ENCODE results near the gene CTNNA3. TPM values are rescaled to one million over a fixed set of nuclear protein-coding genes. Genes with fewer than 3 reads are reported as not detected.

Gene CTNNA3
- total and polyA plus RNA-seq, 4 experiments from 2014 or later = not detected

DNA sequence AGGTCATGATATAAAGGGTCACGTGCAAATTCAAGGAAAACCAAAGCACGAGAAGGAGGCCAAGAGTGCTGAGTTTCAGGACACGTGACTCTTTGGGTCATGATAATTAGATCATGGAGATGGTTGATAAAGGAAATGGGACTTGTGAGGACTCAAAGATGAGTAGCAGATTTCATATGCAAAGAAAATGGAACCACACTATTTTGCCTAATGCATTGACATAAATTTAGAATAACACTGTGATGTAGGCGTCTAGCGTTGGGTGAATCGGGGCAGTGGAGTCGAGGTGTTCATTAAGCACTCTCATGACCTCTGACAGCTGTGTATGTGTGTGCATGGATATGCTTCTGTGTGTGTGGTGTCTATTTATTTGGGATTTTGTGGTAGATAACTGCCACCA, 1795.7 kb downstream of the CTNNA3 start:
- H3K4me3 Mint-ChIP-seq = no peak overlapping the region
- Histone ChIP-seq H3K4me3 (ENCODE audit: low read length in 2 of 2) (no peak overlapping the region), H3K27me3 (ENCODE audit: insufficient read depth, low read length) (no peaks in the 10 kb centered on the region), H3K9me3 (ENCODE audit: control insufficient read depth in 1 of 2, low read length in 2 of 2) (no peaks in the 10 kb centered on the region), H3K27ac (ENCODE audit: low read depth, low read length) (no peak overlapping the region), H3K36me3 (ENCODE audit: insufficient read depth, low read length) (no peaks in the 10 kb centered on the region), H3K4me1 (ENCODE audit: insufficient read depth, low read length) (no peaks in the 10 kb centered on the region)
- no peaks in the 10 kb centered on the region for H3K27me3 Mint-ChIP-seq
- CTCF ChIA-PET (ENCODE audit: partially characterized antibody) = no interaction called here
- POLR2A ChIA-PET (ENCODE audit: partially characterized antibody) = no interaction called here
- no peak for DNase-seq
- no peaks in the 10 kb centered on the region for H3K4me1 Mint-ChIP-seq
- no peak overlapping the region for H3K27ac Mint-ChIP-seq
- H3K9me3 Mint-ChIP-seq = peaks cover 0 to 11% (median 3%) of the 10 kb centered on the region in 8 donors
- no peaks in the 10 kb centered on the region for H3K36me3 Mint-ChIP-seq
- intact Hi-C loops (cut with micrococcal nuclease) = no loop called here

DNA sequence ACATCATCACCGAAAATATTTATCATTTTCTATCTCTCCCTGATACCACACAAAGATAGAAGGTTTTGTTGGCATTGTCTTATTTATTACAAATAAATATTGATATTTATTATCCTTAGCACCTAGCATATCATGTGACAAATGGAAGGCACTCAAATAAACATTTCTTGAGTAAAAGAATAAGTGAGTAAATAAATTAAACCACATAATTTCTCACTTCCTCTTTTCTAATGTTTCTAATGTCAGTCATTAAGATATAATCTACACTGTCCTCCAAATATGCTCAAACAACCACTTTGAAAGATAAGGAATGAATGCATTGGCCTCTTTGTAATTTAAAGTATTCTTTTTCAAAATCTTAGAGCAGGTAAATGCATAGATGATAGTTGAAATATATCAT, 1797.9 kb downstream of the CTNNA3 start:
- Mint-ChIP-seq H3K9me3 (peaks cover 0 to 11% (median 3%) of the 10 kb centered on the region in 8 donors), H3K4me3 (no peak overlapping the region), H3K27me3 (no peaks in the 10 kb centered on the region), H3K4me1 (no peaks in the 10 kb centered on the region), H3K36me3 (no peaks in the 10 kb centered on the region), H3K27ac (no peak overlapping the region)
- POLR2A ChIA-PET (ENCODE audit: partially characterized antibody) = no interaction called here
- Histone ChIP-seq H3K36me3 (ENCODE audit: insufficient read depth, low read length) (no peaks in the 10 kb centered on the region), H3K4me3 (ENCODE audit: low read length in 2 of 2) (no peak overlapping the region), H3K27ac (ENCODE audit: low read depth, low read length) (no peak overlapping the region), H3K9me3 (ENCODE audit: control insufficient read depth in 1 of 2, low read length in 2 of 2) (no peaks in the 10 kb centered on the region), H3K4me1 (ENCODE audit: insufficient read depth, low read length) (no peaks in the 10 kb centered on the region), H3K27me3 (ENCODE audit: insufficient read depth, low read length) (no peaks in the 10 kb centered on the region)
- DNase-seq = no peak
- CTCF ChIA-PET (ENCODE audit: partially characterized antibody) = no interaction called here
- intact Hi-C loops (cut with micrococcal nuclease) = no loop called here

DNA sequence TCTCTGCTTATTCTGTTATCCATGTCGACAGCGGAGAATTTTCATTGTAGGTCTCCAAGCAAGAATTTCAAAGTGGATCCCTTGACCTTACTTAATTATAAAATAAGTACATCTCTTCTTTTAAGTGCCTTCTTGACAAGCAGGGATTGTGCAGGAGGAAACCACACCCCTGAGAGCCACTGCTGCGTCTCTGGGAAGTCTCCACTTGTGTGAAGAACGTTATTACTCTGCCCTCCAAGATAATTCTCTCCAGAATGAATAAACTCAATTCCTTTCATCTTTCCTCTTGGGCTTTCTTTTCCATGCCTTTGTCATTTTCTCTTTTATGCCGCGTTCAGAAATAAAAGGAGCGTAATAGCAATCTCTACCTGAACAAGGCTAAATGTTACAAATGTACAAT, 1801.0 kb downstream of the CTNNA3 start:
- Mint-ChIP-seq H3K36me3 (no peaks in the 10 kb centered on the region), H3K9me3 (peaks cover 0 to 11% (median 2%) of the 10 kb centered on the region in 8 donors), H3K4me3 (peak overlapping the region in 1 of 8 donors; percentile 54), H3K27ac (no peak overlapping the region), H3K27me3 (no peaks in the 10 kb centered on the region), H3K4me1 (no peaks in the 10 kb centered on the region)
- no peaks in the 10 kb centered on the region for H3K36me3 ChIP-seq (ENCODE audit: insufficient read depth, low read length)
- intact Hi-C loops (cut with micrococcal nuclease) = no loop called here
- H3K9me3 ChIP-seq (ENCODE audit: control insufficient read depth in 1 of 2, low read length in 2 of 2) = no peaks in the 10 kb centered on the region
- no peak for DNase-seq
- H3K27me3 ChIP-seq (ENCODE audit: insufficient read depth, low read length) = no peaks in the 10 kb centered on the region
- H3K27ac ChIP-seq (ENCODE audit: low read depth, low read length) = no peak overlapping the region
- POLR2A ChIA-PET (ENCODE audit: partially characterized antibody) = no interaction called here
- no peaks in the 10 kb centered on the region for H3K4me1 ChIP-seq (ENCODE audit: insufficient read depth, low read length)
- CTCF ChIA-PET (ENCODE audit: partially characterized antibody) = no interaction called here
- no peak overlapping the region for H3K4me3 ChIP-seq (ENCODE audit: low read length in 2 of 2)

DNA sequence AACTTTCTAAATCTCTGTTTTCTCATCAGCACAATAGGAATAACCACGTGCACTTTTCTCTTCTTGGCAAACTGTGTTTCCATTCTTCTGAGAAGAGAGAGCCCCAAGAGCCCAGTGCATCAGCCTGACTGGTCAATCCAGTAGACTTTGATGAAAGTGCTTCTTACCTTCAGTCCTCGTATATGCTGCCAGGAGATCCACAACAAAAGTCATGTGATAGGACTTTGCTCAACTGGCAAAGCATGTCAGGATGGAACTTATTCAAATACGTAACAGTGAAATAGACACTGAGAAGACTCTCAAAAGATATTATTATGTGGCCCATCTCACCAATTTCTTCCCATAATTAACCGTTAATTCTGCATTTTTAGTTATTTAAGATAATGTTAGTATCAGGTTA, 1801.6 kb downstream of the CTNNA3 start:
- intact Hi-C loops (cut with micrococcal nuclease) = no loop called here
- no peaks in the 10 kb centered on the region for H3K9me3 ChIP-seq (ENCODE audit: control insufficient read depth in 1 of 2, low read length in 2 of 2)
- Mint-ChIP-seq H3K36me3 (no peaks in the 10 kb centered on the region), H3K9me3 (peaks cover 0 to 8% (median 1%) of the 10 kb centered on the region in 8 donors), H3K4me1 (no peaks in the 10 kb centered on the region), H3K4me3 (no peak overlapping the region), H3K27ac (no peak overlapping the region), H3K27me3 (no peaks in the 10 kb centered on the region)
- H3K27ac ChIP-seq (ENCODE audit: low read depth, low read length) = no peak overlapping the region
- no peaks in the 10 kb centered on the region for H3K36me3 ChIP-seq (ENCODE audit: insufficient read depth, low read length)
- H3K4me1 ChIP-seq (ENCODE audit: insufficient read depth, low read length) = no peaks in the 10 kb centered on the region
- DNase-seq = no peak
- ChIA-PET POLR2A (ENCODE audit: partially characterized antibody) (no interaction called here), CTCF (ENCODE audit: partially characterized antibody) (no interaction called here)
- no peaks in the 10 kb centered on the region for H3K27me3 ChIP-seq (ENCODE audit: insufficient read depth, low read length)
- no peak overlapping the region for H3K4me3 ChIP-seq (ENCODE audit: low read length in 2 of 2)

DNA sequence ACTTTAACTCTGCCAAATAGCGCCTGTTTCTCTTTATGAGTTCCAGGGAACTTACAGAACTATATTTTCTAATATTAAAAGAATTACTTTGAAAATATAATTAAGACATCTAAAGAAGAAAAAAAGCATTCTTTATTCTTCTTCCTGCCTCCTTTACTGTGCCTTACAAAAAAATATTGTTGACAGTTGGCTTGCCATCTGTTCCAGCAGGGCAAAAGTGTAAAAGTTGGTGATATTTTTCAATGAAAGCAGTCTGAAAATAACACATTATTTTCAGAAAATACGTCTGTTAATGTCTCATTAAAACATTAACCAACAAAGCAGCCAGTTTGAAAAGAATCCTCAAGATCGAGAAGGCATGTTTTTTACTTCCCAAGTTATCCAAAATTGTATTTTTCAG, 1802.3 kb downstream of the CTNNA3 start:
- no peaks in the 10 kb centered on the region for H3K27me3 ChIP-seq (ENCODE audit: insufficient read depth, low read length)
- intact Hi-C loops (cut with micrococcal nuclease) = no loop called here
- H3K4me3 ChIP-seq (ENCODE audit: low read length in 2 of 2) = no peak overlapping the region
- Mint-ChIP-seq H3K27me3 (no peaks in the 10 kb centered on the region), H3K4me1 (no peaks in the 10 kb centered on the region), H3K9me3 (peaks cover 0 to 8% (median 2%) of the 10 kb centered on the region in 8 donors), H3K36me3 (no peaks in the 10 kb centered on the region), H3K4me3 (no peak overlapping the region), H3K27ac (no peak overlapping the region)
- no peak overlapping the region for H3K27ac ChIP-seq (ENCODE audit: low read depth, low read length)
- H3K4me1 ChIP-seq (ENCODE audit: insufficient read depth, low read length) = no peaks in the 10 kb centered on the region
- H3K9me3 ChIP-seq (ENCODE audit: control insufficient read depth in 1 of 2, low read length in 2 of 2) = no peaks in the 10 kb centered on the region
- CTCF ChIA-PET (ENCODE audit: partially characterized antibody) = no interaction called here
- H3K36me3 ChIP-seq (ENCODE audit: insufficient read depth, low read length) = no peaks in the 10 kb centered on the region
- POLR2A ChIA-PET (ENCODE audit: partially characterized antibody) = no interaction called here
- DNase-seq = no peak

DNA sequence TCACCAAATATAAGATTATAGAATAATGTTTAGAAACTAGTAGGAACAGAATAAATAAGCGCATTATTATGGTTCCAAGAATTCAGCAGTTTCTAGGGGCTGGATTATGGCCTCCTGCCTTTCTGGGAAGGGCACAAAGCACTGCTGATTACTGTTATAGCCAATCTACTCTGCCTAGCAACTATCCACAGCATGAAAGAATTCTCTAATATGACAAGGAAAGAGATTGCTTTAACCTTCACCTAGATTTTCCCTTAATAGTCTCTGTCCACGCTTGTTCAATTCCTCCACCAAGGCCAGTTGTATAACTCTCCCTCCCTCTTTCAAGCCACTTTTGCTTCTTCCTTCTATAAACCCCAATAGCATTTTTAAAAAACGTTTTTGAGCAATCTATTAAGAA, 1803.7 kb downstream of the CTNNA3 start:
- no peak overlapping the region for H3K4me3 Mint-ChIP-seq
- DNase-seq = no peak
- peaks cover 0 to 6% (median 1%) of the 10 kb centered on the region in 8 donors for H3K9me3 Mint-ChIP-seq
- Histone ChIP-seq H3K4me3 (ENCODE audit: low read length in 2 of 2) (no peak overlapping the region), H3K4me1 (ENCODE audit: insufficient read depth, low read length) (no peaks in the 10 kb centered on the region), H3K9me3 (ENCODE audit: control insufficient read depth in 1 of 2, low read length in 2 of 2) (no peaks in the 10 kb centered on the region), H3K27ac (ENCODE audit: low read depth, low read length) (no peak overlapping the region), H3K27me3 (ENCODE audit: insufficient read depth, low read length) (no peaks in the 10 kb centered on the region), H3K36me3 (ENCODE audit: insufficient read depth, low read length) (no peaks in the 10 kb centered on the region)
- no peaks in the 10 kb centered on the region for H3K27me3 Mint-ChIP-seq
- ChIA-PET POLR2A (ENCODE audit: partially characterized antibody) (no interaction called here), CTCF (ENCODE audit: partially characterized antibody) (no interaction called here)
- intact Hi-C loops (cut with micrococcal nuclease) = no loop called here
- H3K36me3 Mint-ChIP-seq = no peaks in the 10 kb centered on the region
- no peak overlapping the region for H3K27ac Mint-ChIP-seq
- H3K4me1 Mint-ChIP-seq = no peaks in the 10 kb centered on the region

DNA sequence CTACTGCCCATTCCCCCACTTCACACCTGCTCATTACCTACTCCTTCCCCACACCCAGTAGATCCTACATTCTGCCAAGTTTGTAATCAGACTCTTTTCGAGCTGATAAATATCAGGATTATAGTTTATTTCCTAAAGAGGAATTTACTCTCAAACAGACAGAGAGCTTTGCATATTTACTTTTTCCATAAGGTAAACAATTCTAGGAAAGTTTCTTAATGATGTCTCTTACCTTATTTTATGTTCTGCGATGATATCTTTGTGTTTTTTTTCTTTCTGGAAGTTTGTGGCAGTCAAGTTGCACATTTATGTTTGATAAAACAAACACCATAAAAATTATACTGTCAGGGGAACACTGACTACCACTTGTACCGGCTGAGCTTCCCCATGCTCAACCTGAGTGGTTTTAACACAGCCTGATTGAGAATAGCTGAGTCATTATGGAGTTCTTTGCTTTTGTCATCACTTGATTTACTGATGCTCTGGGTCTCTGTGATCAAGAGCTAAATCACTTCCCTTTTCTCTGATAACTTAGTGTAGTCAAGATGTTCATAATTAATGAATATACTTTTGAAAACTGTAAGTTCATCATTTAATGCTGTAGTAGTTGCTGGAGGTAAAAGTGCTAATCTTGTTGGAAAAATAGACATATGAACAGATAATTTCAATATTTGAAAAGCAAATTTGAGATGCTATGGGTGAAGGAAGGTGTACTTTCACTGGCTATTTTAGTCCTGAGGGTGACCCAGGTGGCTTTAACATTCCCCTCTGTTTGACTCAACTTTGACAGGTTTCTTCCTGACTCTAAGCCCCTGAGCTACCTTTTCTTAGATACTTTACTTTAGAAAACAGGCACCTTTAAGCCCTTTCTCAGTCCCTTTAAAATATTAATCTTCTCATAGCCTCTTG, 1804.7 kb downstream of the CTNNA3 start:
- Histone ChIP-seq H3K36me3 (ENCODE audit: insufficient read depth, low read length) (no peaks in the 10 kb centered on the region), H3K27me3 (ENCODE audit: insufficient read depth, low read length) (no peaks in the 10 kb centered on the region), H3K4me1 (ENCODE audit: insufficient read depth, low read length) (no peaks in the 10 kb centered on the region), H3K27ac (ENCODE audit: low read depth, low read length) (no peak overlapping the region), H3K9me3 (ENCODE audit: control insufficient read depth in 1 of 2, low read length in 2 of 2) (no peaks in the 10 kb centered on the region), H3K4me3 (ENCODE audit: low read length in 2 of 2) (no peak overlapping the region)
- Mint-ChIP-seq H3K4me1 (no peaks in the 10 kb centered on the region), H3K4me3 (no peak overlapping the region), H3K36me3 (no peaks in the 10 kb centered on the region), H3K27me3 (no peaks in the 10 kb centered on the region), H3K27ac (no peak overlapping the region), H3K9me3 (peaks cover 0 to 9% (median 2%) of the 10 kb centered on the region in 8 donors)
- intact Hi-C loops (cut with micrococcal nuclease) = no loop called here
- CTCF ChIA-PET (ENCODE audit: partially characterized antibody) = no interaction called here
- POLR2A ChIA-PET (ENCODE audit: partially characterized antibody) = no interaction called here
- no peak for DNase-seq
